Measurements from ENCODE around the gene MMAA.

MMAA gene

GRCh38 chr4:145703850-145704497 lies 84.8 kb downstream of the MMAA start:
- Histone ChIP-seq H3K4me3 (ENCODE audit: low read depth, low read length) (no peak overlapping the region), H3K36me3 (ENCODE audit: control insufficient read depth, insufficient read depth, low read length) (no peaks in the 10 kb centered on the region), H3K27ac (no peak overlapping the region), H3K4me1 (no peaks in the 10 kb centered on the region), H3K9me3 (ENCODE audit: control insufficient read depth, low read length) (no peaks in the 10 kb centered on the region), H3K9ac (no peak overlapping the region), H3K79me2 (no peaks in the 10 kb centered on the region), H3K4me2 (ENCODE audit: low read length) (peak overlapping the region; percentile 3), H3K27me3 (ENCODE audit: control insufficient read depth, insufficient read depth, low read length) (no peaks in the 10 kb centered on the region), H2AFZ (no peak overlapping the region)
- no peak for TF ChIP-seq CTCF (IDR thresholded peaks at IDR 0.05)

DNA sequence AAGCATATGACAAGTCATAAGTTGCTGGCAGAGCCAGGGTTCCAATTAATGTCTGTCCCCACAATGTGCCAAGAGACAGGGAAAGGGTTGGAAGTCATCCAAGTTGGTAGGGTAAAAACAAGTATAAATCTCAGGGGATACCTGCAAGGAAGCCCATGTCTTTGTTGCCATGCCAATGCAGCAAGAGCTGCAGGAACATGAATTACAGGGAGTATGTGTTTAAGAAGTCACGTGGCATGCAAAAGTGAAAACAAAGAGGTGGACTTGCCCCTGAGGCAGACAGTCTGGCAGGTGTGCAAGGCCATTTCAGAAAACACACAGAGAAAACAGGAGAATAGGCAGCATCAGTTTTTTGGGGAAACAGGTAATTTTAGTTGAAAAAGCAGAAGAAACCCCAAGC lies 90.2 kb downstream of the MMAA start:
- Histone ChIP-seq H3K4me2 (ENCODE audit: low read length) (no peak overlapping the region), H3K4me3 (ENCODE audit: low read depth, low read length) (no peak overlapping the region), H3K4me1 (no peaks in the 10 kb centered on the region), H3K9me3 (ENCODE audit: control insufficient read depth, low read length) (no peaks in the 10 kb centered on the region), H3K79me2 (no peaks in the 10 kb centered on the region), H2AFZ (no peak overlapping the region), H3K36me3 (ENCODE audit: control insufficient read depth, insufficient read depth, low read length) (no peaks in the 10 kb centered on the region), H3K9ac (no peak overlapping the region), H3K27me3 (ENCODE audit: control insufficient read depth, insufficient read depth, low read length) (no peaks in the 10 kb centered on the region), H3K27ac (no peak overlapping the region)
- TF ChIP-seq CTCF (IDR thresholded peaks at IDR 0.05), result no peak

Measured in parathyroid adenoma (tissue), 2 donors.